Measurements from ENCODE around the gene PSTPIP1.

The PSTPIP1 gene

GRCh38 chr15:77014132-77015081 lies 19.5 kb downstream of the PSTPIP1 start:
- DNase-seq, result no peak
- TF ChIP-seq GATA1 (IDR thresholded peaks at IDR 0.05; ENCODE audit: low read depth, low read length), result no peak
- TF ChIP-seq POLR2A (IDR thresholded peaks at IDR 0.05; ENCODE audit: low read length), result no peak

GRCh38 chr15:77015646-77016320 lies 20.9 kb downstream of the PSTPIP1 start:
- no peak for DNase-seq
- TF ChIP-seq POLR2A (IDR thresholded peaks at IDR 0.05; ENCODE audit: low read length), result no peak
- no peak for TF ChIP-seq GATA1 (IDR thresholded peaks at IDR 0.05; ENCODE audit: low read depth, low read length)

GRCh38 chr15:77016321-77016695 lies 21.4 kb downstream of the PSTPIP1 start:
- TF ChIP-seq POLR2A (IDR thresholded peaks at IDR 0.05; ENCODE audit: low read length), result no peak
- TF ChIP-seq GATA1 (IDR thresholded peaks at IDR 0.05; ENCODE audit: low read depth, low read length), result no peak
- DNase-seq, result no peak

GRCh38 chr15:77017091-77017660 lies 22.2 kb downstream of the PSTPIP1 start:
- DNase-seq, result no peak
- TF ChIP-seq GATA1 (IDR thresholded peaks at IDR 0.05; ENCODE audit: low read depth, low read length) (no peak), POLR2A (IDR thresholded peaks at IDR 0.05; ENCODE audit: low read length) (no peak)

GRCh38 chr15:77017761-77018720 lies 23.1 kb downstream of the PSTPIP1 start:
- DNase-seq, result no peak
- TF ChIP-seq GATA1 (IDR thresholded peaks at IDR 0.05; ENCODE audit: low read depth, low read length) (no peak), POLR2A (IDR thresholded peaks at IDR 0.05; ENCODE audit: low read length) (no peak)

GRCh38 chr15:77018796-77019505 lies 24.0 kb downstream of the PSTPIP1 start:
- no peak for DNase-seq

GRCh38 chr15:77019521-77020331 lies 24.8 kb downstream of the PSTPIP1 start:
- TF ChIP-seq POLR2A (IDR thresholded peaks at IDR 0.05; ENCODE audit: low read length) (no peak), GATA1 (IDR thresholded peaks at IDR 0.05; ENCODE audit: low read depth, low read length) (no peak)
- no peak for DNase-seq

More at GRCh38 chr15:77018796-77019505, 24.0 kb downstream of the PSTPIP1 start:
- no peak for TF ChIP-seq GATA1 (IDR thresholded peaks at IDR 0.05; ENCODE audit: low read depth, low read length)
- no peak for TF ChIP-seq POLR2A (IDR thresholded peaks at IDR 0.05; ENCODE audit: low read length)

GRCh38 chr15:77020348-77021087 lies 25.6 kb downstream of the PSTPIP1 start:
- no peak for DNase-seq
- TF ChIP-seq GATA1 (IDR thresholded peaks at IDR 0.05; ENCODE audit: low read depth, low read length), result no peak
- no peak for TF ChIP-seq POLR2A (IDR thresholded peaks at IDR 0.05; ENCODE audit: low read length)

GRCh38 chr15:77021088-77021481 lies 26.2 kb downstream of the PSTPIP1 start:
- no peak for DNase-seq
- TF ChIP-seq GATA1 (IDR thresholded peaks at IDR 0.05; ENCODE audit: low read depth, low read length) (no peak), POLR2A (IDR thresholded peaks at IDR 0.05; ENCODE audit: low read length) (no peak)

GRCh38 chr15:77021803-77022381 lies 27.0 kb downstream of the PSTPIP1 start:
- DNase-seq, result no peak

More at GRCh38 chr15:77021803-77022381, 27.0 kb downstream of the PSTPIP1 start:
- TF ChIP-seq GATA1 (IDR thresholded peaks at IDR 0.05; ENCODE audit: low read depth, low read length) (no peak), POLR2A (IDR thresholded peaks at IDR 0.05; ENCODE audit: low read length) (no peak)

All from erythroblast (primary cell).